Measurements from ENCODE around the gene CD79A.
"Not testable (repeated sequence)": the region's sequence is repeated elsewhere in the genome, so short reads cannot be mapped to it uniquely, and the experiment has no call there.

Gene CD79A

GRCh38 chr19:41904118-41904870, 27.2 kb downstream of the CD79A start:
- in situ Hi-C loops (cut with MboI; ENCODE audit: low sequenced_read_pairs) = no loop called here

GRCh38 chr19:41905273-41906002, 28.4 kb downstream of the CD79A start:
- in situ Hi-C loops (cut with MboI; ENCODE audit: low sequenced_read_pairs) = no loop called here

GRCh38 chr19:41906271-41906670, 29.2 kb downstream of the CD79A start:
- in situ Hi-C loops (cut with MboI; ENCODE audit: low sequenced_read_pairs) = no loop called here

- in situ Hi-C loops (cut with MboI; ENCODE audit: low sequenced_read_pairs) = no loop called here
Measured at GRCh38 chr19:41906916-41907680, 30.0 kb downstream of the CD79A start.

- in situ Hi-C loops (cut with MboI; ENCODE audit: low sequenced_read_pairs) = no loop called here
Measured at GRCh38 chr19:41907994-41908615, 31.0 kb downstream of the CD79A start.

- in situ Hi-C loops (cut with MboI; ENCODE audit: low sequenced_read_pairs) = no loop called here
Measured at GRCh38 chr19:41908724-41909464, 31.8 kb downstream of the CD79A start.

- in situ Hi-C loops (cut with MboI; ENCODE audit: low sequenced_read_pairs) = no loop called here
Measured at GRCh38 chr19:41909706-41910105, 32.6 kb downstream of the CD79A start.

- in situ Hi-C loops (cut with MboI; ENCODE audit: low sequenced_read_pairs) = no loop called here
Measured at GRCh38 chr19:41910240-41910991, 33.3 kb downstream of the CD79A start.

GRCh38 chr19:41910992-41911888, 34.2 kb downstream of the CD79A start:
- in situ Hi-C loops (cut with MboI; ENCODE audit: low sequenced_read_pairs) = no loop called here

- in situ Hi-C loops (cut with MboI; ENCODE audit: low sequenced_read_pairs) = no loop called here
Measured at GRCh38 chr19:41911889-41912731, 35.0 kb downstream of the CD79A start.

GRCh38 chr19:41912899-41913537, 35.9 kb downstream of the CD79A start:
- in situ Hi-C loops (cut with MboI; ENCODE audit: low sequenced_read_pairs) = no loop called here

- in situ Hi-C loops (cut with MboI; ENCODE audit: low sequenced_read_pairs) = no loop called here
Measured at GRCh38 chr19:41913538-41914423, 36.7 kb downstream of the CD79A start.

- in situ Hi-C loops (cut with MboI; ENCODE audit: low sequenced_read_pairs) = not testable (repeated sequence)
Measured at GRCh38 chr19:41914424-41914834, 37.4 kb downstream of the CD79A start.

GRCh38 chr19:41915021-41915775, 38.1 kb downstream of the CD79A start:
- in situ Hi-C loops (cut with MboI; ENCODE audit: low sequenced_read_pairs) = no loop called here

- in situ Hi-C loops (cut with MboI; ENCODE audit: low sequenced_read_pairs) = no loop called here
Measured at GRCh38 chr19:41915776-41916414, 38.8 kb downstream of the CD79A start.
